GM12872 (cell line): ENCODE data around the gene GLIPR1L2.

Experiments
- TF ChIP-seq, protein P1 (sequence below): IDR thresholded peaks from 3 replicates; pipeline ENCODE4 v1.5.1; 2011; ENCODE audit warnings: low read depth, mild to moderate bottlenecking, low read length, moderate library complexity; ENCODE audit not compliant: insufficient read depth

Gene GLIPR1L2

DNA sequence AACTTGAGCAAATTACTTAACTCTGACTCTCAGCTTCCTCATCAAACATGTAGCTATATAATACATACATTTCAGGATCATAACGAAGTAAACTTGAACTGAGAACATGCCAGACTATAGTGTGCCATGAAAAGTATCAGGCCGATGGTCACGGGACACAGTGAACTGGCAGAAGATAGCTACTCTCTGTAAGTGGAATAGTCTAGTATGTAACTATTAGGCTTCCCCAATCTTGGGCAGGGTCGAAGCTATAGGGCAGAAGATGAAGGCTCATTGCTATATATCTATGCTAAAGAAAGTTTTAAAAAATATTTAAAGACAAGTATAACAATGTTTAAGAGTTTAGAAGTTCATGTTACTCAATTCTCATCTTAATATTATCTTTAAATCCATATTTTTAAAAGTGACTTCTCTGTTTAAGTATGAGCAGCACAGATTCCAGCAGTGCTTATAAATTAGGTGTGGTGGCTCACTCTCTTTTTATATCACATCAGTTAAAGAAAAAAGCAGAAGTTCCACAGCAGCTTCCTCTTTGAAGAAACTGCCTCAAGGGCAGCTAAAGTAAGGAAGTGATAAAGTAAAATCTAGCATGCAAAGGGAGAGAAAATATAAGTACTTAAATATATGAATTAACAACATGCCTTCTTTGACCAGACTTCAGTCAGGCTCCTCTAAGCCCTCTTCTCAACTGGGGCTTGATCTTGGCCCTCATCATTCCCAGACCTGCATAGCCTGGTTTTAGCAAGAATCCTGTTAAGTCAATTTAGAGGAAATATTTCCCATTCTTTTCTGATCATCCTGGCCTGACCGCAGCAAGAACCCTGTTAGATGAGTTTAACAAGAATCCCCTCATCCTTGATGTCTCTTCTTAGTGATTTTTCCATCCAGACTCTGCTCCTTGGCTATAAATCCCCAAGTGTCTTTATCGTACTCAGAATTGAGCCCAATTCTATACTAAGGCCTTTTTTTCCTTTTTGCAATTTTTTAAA is 81.3 kb downstream of the GLIPR1L2 start:
- TF ChIP-seq, protein P1, sequence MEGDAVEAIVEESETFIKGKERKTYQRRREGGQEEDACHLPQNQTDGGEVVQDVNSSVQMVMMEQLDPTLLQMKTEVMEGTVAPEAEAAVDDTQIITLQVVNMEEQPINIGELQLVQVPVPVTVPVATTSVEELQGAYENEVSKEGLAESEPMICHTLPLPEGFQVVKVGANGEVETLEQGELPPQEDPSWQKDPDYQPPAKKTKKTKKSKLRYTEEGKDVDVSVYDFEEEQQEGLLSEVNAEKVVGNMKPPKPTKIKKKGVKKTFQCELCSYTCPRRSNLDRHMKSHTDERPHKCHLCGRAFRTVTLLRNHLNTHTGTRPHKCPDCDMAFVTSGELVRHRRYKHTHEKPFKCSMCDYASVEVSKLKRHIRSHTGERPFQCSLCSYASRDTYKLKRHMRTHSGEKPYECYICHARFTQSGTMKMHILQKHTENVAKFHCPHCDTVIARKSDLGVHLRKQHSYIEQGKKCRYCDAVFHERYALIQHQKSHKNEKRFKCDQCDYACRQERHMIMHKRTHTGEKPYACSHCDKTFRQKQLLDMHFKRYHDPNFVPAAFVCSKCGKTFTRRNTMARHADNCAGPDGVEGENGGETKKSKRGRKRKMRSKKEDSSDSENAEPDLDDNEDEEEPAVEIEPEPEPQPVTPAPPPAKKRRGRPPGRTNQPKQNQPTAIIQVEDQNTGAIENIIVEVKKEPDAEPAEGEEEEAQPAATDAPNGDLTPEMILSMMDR, result no peak

DNA sequence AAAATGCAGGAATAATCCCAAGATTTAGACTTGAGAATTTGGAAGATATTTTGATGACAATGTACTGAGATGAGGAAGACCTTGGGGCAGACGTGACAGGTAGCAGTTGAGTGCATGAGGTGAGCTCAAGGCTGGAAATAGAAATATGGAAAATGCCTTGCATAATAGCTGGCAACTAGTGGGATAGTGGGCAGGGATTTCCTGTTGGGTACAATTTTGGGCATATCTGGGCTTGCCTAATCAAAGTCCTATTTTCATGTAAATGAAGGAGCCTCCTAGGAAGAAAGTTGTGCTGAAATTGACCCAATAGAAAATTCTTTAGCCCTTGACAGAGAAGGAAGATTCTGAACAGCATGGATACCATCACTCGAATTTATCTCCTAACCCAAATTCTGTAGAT is 83.2 kb downstream of the GLIPR1L2 start:
- TF ChIP-seq, protein P1, result no peak

- TF ChIP-seq, protein P1, result no peak
Observed at GRCh38 chr12:75476071-75476470, 85.2 kb downstream of the GLIPR1L2 start.

- TF ChIP-seq, protein P1, result no peak
Observed at GRCh38 chr12:75477137-75477536, 86.2 kb downstream of the GLIPR1L2 start.

GRCh38 chr12:75478116-75478794 is 87.4 kb downstream of the GLIPR1L2 start:
- TF ChIP-seq, protein P1, result no peak

DNA sequence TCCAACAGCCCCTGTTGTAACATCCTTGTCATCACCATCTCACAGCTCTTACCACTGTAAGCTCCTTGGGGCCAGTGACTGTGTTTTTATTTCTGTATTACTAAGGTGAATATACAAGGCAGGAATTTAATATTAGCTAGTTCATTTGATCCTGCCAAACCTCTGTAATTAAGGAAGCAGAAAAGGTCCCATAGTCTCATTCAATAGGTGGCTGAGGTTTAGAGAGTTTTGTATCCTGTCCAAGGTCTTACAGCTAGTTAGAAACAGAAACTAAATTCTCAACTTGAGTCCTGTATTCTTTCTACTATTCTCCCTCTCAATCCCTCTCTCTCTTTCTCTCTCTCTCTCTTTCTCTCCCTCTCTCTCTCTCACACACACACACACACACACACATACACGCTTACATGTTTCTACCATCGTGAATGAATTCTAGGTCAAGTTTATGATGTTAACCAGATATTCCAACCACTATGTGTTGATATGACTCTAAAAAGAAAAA is 89.1 kb downstream of the GLIPR1L2 start:
- TF ChIP-seq, protein P1, result no peak

- TF ChIP-seq, protein P1, result no peak
Observed at GRCh38 chr12:75480469-75480949, 89.6 kb downstream of the GLIPR1L2 start, which contains the start of gene GLIPR1. Gene GLIPR1 (plus strand): TSS chr12:75480755. CDS start chr12:75480881, 126 bp downstream.
